GM11168 (cell line): ENCODE data around the gene TMEM119.
"Not testable (repeated sequence)": the region's sequence is repeated elsewhere in the genome, so short reads cannot be mapped to it uniquely, and the experiment has no call there.

Experiments
- in situ Hi-C: fragments of 300-500 bp; cut with MboI; formaldehyde crosslinking; loops from one replicate; pipeline ENCODE4 v1.12.0; 2022; ENCODE audit warnings: low sequenced_read_pairs; ENCODE audit not compliant: unreplicated experiment

The TMEM119 gene

DNA sequence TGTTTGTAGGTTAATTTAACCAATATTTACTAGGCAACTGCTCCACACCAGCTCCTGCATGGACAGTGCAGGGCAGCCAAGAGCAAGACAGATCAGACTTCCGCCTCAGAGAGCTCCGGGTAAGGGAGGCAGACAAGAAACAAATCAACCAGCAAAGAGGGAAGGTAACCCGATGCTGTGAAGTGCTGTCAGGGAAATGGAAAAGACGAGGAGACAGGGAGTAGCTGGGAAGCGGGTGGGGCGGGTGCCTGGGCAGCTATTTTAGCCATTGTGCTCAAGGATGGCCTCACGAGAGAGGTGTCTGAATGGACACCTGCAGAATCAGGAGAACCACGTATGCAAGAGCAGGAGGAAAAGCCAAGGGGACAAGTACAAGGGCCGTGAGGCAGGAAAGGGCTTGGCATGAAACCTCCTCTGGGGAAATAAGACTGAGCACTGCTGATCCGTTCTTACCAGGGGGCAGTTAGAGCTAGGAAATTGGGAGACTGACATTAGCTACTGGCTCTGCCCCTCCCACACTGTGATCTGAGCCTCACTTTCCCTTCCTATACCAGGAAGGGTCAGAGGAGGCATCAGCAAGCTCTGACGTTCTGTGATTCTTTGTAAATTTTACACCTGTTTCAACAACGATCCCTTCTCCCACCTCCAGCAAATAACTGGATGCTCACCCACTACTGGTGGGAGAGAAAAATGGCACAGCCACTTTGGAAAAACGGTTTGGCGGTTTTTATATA lies 6.5 kb upstream of the TMEM119 start:
- in situ Hi-C loops = no loop called here

DNA sequence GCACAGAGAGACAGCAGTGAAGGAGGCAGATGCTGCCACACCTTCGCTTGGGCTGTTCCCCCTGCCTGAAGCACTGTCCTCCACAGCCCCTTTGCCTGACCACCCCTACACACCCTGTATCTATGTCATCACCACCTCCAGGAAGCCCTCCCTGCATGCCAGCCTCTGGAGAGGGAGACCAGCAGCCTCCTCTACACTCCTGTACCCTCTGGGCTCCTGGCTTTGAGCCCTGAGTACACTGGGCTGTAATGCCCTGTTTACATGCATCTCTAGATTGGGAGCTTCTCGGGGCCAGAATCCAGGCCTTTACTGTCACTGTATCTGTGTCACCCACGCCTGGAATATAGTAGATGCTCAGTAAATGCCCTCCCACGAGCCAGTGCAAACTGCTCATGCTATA lies 5.9 kb upstream of the TMEM119 start:
- in situ Hi-C loops = no loop called here

DNA sequence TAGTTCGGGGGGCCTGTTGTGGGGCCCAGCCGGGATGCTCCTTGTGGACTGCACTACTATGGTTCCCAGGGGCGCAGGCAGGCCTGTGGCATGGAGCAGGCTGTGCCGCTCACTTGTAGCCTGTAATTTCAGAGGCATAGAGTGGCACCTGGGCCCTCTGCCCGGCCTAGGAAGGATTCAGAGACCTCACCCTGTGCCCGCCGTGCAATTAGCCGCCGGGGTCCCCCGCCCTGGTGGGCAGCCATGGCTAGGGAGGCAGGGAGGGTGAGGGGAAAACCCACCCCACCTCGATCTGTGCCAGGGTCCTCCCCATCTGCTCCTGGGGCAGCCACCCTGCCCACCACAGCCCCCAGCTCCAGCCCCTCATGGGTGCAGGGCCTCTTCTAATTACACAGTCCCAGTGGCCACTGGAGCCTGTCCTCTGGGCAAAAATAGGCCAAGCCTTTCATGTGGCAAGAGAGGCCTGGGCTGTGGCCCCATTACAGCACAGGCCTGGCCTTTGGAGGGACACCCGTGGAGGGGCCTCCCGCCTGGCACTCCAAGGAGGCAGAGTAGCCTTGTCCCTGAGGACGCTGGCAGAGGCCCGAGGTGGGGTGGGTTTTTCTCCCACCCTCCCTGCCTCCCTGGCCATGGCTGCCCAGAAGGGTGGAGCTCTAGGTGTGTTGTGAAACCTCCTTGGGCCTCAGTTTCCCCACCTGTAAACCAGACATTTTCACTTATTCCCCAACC lies 5.3 kb upstream of the TMEM119 start:
- in situ Hi-C loops = no loop called here

DNA sequence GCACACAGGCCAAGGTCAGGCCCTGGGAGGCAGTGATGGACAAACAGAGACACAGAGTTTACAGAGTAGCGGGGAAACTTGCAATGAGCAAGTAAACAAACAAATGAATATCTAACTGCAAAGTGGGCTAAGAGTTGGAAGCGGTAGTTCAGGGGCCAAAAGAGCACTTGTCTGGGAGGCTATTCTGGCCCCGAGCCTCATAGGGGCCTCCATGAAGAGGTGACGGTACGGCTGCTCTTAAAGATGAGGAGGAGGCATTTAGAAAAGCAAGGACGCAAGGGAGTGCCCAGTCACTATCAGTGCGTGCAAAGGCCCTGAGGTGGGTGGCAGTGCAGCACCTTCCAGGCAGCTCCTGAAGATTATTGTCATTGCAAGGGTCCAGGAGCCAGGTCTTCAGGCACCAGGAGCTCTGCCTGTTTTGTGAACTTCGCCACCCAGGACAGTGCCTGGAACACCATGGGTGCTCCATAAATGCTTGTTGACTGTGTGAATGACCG lies 4.4 kb upstream of the TMEM119 start:
- in situ Hi-C loops = no loop called here

DNA sequence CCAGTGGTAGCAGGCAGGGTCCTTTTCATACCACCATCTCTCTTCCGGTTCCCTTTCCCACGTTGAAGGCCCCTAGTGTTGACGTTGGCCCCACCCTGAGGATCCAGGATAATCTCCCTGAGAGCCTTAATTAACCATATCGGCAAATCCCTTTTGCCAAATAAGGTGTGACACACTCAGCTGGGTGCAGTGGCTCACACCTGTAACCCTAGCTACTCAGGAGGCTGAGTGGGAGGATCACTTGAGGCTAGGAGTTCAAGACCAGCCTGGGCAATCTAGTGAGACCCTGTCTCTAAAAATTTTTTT lies 2.8 kb upstream of the TMEM119 start:
- in situ Hi-C loops = no loop called here

DNA sequence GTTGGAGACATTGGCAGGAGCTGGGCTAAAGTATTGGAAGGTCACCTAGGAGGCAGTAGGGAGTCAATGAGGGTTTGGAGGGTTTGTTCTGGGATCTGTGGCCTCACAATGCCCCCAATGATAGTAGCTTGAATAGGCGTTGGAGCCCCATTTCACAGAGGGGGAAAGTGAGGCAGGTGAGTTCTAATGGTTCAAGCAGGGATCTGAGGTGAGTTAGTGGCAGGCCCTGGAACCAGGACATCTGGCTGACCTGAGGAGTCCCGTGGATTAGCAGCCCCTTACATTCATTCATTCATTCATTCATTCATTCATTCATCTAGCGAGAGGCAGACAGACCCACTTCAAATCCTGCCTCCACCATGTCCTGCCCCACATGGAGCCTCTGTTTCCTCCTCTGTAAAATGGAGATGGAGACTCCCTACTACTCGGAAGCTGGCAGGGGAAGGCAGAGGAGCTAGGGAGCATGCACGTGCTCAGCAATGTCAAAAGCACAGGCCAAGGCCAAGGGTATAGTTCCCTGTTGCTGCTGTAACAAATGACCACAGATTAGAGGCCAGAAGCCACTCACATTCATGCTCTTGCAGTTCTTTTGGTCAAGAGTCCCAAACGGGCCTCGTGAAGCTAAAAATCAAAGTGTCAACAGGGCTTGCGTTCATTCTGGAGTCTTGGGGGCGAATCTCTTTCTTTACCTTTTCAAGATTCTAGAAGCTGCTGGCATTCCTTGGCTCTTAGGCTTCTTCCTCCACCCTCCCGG lies 2.2 kb upstream of the TMEM119 start:
- in situ Hi-C loops = no loop called here

DNA sequence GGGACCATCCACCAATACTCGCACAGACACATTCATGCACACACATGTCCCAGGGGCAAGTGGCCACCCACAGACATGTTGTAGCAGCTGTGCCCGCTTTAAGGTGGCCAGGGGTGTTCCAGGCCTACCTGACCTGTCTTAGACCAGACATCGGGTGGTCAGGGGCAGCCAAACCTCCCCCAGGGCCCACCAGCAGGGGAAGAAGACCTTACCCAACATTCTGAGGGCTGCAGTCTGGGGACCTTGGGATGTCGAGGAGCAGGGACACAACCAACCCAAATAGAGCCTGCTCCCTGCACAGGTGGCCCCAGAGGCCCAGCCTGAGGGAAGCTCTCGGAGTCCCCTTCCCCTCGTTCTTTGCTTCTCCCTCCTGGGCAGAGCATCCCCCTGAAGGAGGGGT lies 1.7 kb upstream of the TMEM119 start:
- in situ Hi-C loops = no loop called here

DNA sequence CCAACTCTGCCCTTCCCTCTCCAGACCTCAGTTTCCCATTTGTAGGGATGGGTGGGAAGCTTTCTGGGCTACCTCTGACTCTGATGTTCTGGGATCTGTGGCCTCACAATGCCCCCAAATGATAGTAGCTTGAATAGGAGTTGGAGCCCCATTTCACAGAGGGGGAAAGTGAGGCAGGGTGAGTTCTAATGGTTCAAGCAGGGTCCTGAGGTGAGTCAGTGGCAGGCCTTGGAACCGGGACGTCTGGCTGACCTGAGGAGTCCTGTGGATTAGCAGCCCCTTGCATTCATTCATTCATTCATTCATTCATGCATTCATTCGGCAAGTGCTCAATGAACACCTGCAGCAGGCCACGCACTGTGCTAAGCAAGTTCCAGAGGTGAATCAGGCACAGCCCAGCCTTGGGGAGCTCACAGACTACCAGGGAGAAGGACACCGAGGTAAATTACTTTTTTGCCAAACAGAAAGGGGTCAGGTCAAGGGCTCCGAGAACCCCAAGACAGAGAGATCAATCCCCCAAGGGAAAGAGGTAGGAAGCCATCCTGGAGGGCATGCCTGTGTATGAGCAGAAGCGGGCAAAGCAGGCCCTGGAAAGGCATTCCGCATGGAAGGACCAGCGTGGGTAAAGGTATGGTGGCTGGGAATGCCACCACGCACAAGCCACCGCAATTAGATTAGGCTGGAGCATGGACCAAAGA lies 818 bp upstream of the TMEM119 start:
- in situ Hi-C loops = no loop called here

DNA sequence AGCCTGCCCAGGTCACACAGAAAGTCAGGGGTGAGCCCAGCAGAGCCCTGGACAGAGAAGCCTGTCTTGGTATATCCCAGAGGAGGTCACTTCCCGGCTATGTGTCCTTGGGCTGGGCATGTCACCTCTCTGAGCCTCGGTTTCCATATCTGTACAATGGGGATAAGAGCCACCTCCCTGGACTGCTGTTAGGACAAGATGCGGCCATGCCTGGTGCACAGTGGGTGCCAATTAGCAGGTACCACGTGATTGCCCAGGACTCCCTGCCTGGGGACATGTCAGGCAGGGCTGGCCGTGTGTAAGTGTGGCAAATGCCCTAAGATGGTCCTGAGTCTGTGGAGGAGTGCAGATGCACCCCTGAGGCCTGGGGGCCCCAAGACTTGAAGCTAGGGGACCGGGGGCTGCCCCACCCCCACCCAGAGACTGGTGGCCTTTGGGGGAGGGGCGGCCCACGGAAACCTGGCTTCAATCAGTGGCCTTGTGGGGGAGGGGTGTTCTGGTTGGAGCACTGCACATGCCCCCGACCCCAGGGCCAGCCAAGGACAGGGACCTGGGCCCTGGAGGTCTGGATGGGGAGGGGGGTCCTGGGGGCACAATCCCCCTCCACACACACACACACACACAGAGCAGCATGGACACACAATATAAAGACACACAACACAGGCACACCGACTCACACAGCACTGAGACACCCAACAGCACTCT lies 878 bp downstream of the TMEM119 start:
- in situ Hi-C loops = no loop called here

DNA sequence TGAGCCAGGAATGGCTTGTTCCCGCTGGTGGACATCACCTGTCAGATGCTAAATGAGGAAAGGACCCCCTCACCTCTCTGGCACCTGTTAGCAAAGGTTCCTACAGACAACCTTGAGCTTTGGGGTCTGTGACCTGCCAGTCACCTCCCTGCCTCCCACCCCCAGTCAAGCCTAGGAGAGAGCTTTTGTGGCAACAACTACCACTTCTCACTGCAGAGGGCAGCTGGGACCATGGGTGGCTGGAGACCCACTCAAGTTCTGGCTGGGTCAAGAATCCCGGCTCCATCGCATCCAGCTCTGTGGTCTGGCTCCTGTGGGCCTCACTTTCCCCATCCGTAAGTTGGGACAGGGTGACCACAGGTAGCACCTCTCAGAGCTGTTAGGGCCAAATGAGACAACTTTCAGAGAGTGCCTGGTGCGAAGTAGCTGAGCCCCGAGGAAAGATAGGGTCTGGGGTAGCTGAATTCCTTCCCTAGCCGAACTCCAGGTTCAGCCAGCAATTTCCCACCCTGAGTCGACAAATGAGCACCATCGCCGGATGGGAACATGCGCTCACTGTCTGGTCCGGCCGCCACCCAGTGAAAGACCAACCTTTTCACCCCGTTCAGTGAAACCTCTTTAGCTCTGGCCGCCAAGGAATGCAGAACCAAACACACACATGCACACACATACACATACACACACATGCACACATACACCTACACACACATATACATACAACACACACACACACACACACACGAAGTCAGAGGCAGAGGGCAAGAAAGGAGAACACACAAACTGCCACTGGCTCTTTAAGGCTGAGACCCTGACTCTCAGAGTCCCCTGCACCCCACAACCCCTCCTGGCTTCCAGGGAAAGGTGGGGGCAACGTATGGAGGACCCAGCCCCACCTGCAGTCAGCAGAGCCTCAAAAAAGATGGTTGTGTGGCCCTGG lies 1.9 kb downstream of the TMEM119 start:
- in situ Hi-C loops = no loop called here

DNA sequence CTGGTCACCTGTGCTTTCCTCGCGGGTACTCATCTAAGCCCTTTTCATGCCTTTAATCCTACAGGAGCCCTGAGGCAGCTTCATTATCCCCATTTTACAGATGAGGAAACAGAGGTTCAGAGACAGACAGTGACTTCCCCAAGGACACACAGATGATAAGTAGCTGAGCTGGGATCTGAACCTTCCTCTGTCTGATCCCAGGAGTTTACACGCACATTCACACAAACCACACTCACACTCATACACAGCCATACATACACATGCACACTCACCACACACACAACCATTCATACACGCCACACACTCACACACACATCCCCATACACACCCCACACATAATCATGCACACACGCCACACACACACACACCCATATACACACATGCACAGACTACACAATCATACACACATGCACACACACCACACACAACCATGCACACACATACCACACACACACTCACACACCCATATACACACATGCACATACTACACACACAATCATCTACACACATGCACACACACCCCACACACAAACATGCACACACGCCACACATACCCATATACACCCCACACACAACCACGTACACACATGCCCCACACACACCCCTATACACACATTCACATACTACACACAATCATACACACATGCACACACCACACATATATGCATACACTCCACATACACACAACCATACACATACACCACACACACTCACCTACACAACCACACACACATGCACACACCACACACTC lies 2.7 kb downstream of the TMEM119 start:
- in situ Hi-C loops = no loop called here

DNA sequence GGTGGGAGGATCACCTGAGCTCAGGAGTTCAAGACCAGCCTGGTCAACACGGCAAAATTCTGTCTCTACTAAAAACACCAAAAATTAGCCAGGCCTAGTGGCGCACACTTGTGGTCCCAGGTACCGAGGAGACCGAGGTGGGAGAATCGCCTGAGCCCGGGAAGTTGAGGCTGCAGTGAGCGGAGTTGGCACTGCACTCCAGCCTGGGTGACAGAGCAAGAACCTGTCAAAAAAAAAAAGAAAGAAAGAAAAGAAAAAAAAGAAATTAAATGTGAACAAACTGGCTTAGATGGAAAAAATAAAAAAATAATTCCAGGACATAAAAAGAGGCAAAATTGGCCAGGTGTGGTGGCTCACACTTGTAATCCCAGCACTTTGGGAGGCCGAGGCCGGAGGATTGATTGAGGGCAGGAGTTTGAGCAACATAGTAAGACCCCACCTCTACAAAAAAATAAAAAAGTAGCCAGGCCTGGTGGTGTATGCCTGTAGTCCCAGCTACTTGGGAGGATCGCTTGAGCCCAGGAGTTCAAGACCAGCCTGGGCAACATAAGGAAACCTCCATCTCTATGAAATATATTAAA lies 3.5 kb downstream of the TMEM119 start:
- in situ Hi-C loops = no loop called here

DNA sequence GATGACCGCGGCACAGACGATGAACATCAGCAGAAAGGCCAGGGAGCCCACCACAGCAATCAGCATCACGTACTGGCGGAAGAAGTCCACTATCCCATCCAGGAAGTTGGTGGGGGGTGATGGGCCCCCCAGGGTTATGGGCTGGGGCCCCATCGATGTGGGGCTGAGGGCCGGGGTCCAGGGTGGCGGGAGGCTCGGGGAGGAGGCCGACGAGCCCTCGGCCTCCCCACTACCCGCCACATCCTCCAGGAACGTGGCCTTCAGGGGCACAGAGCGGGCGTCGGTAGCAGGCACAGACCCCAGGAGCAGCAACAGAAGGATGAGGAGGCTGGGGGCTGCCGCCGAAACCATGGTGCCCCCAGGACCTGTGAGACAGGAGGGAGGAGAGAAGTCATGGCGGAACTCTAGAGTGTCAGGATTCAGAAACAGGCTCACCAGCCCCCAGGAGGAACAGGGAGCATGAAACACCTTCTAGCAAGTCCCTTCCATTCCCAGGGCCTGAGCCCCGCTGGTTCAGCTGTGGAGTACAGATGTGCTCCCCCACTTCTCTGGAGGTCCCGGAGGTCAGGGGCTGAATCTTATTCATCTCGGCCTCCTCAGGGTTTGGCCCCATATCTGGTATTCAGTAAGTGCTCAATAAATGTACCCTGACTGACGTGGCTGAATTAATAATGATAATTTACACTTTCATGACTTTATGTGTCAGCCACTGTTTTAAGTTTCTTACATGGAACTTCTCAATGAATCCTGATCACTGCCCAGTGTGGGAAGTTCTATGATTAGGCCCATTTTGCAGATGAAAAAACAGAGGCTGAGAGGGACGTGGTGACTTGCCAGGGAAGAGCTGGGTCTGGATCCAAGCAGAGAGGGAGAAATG lies 5.6 kb downstream of the TMEM119 start:
- in situ Hi-C loops = no loop called here

DNA sequence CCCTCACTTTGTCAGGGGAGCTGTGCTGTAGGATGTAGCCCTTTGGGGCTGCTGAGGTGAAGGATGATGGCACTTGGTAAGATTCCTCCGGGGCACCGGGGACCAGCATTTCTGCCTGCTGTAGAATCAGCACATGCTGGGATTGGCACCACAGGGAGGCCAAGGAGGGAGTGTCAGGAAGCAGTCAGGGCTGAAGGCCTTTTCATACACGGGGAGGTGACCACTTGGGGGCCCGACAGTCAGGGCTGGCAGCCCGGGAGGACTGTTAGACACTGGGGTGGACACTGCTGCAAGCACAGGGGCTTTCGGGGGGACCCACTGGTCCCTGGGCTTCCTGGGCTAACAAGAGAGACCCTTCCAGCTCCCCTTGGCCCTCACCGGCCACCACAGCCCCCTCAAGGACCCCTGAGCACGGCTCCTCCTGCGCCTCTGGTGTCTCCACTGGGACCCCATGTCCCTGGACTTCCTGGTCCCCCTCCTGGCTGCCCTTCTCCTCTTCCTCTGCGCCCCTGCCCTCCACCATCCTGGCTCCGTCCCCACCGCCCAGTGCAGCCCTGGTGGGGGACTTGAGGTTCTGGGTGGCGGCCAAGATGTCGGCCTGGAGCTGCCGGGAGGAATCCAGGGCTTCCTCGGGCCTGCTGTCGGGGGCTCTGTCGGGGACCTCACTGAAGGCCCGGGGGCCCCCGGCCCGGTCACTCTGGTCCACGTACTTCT lies 6.5 kb downstream of the TMEM119 start:
- in situ Hi-C loops = no loop called here

DNA sequence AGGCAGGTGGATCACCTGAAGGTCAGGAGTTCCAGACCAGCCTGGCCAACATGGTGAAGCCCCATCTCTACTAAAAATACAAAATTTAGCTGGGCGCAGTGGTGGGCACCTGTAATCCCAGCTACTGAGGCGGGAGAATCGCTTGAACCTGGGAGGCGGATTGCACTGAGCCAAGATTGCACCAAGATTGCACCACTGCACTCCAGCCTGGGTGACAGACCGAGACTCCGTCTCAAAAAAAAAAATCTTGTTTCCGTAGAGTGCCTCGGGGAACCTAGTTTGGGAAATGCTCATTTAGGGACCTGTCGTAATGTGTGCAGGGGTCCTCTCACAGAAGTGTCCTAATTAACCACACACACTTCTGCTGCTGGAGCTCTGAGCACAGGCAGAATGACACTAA lies 7.4 kb downstream of the TMEM119 start:
- in situ Hi-C loops = not testable (repeated sequence)

DNA sequence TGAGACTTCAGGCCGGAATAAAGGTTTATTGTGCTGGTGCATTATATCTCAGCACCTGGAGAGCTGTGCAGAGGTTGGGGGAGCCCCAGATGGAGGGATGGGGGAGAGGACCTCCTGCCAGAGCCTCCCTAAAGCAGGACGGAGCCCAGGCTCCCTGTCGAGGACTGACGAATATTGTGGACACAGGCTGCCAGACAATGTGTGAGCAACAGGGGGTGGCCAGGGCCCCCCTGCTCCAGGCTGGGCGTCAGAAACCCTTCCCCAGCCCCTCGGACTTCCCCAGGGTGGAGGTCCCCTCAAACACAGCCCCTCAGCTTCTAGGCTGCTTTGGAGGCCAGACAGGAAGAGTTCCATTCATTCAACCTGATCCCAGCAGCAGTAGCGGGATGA lies 8.0 kb downstream of the TMEM119 start:
- in situ Hi-C loops = no loop called here
